HUES6 (cell line): Measurements from ENCODE around the gene TSPAN32.
"Not testable (repeated sequence)": the region's sequence is repeated elsewhere in the genome, so short reads cannot be mapped to it uniquely, and the experiment has no call there.

ENCODE experiments used
- H3K27ac ChIP-seq: 2 replicates; pipeline ENCODE4 v1.7.0; 2013; ENCODE audit warnings: low read depth, mild to moderate bottlenecking, low read length, inconsistent platforms
- H3K27me3 ChIP-seq: 2 replicates; pipeline ENCODE4 v1.6.1; 2013; ENCODE audit warnings: low read length; ENCODE audit not compliant: control insufficient read depth, insufficient read depth
- H3K36me3 ChIP-seq: 2 replicates; pipeline ENCODE4 v1.6.1; 2013; ENCODE audit warnings: low read length; ENCODE audit not compliant: control insufficient read depth, insufficient read depth
- H3K4me1 ChIP-seq: 2 replicates; pipeline ENCODE4 v1.6.1; 2013; ENCODE audit warnings: low read length; ENCODE audit not compliant: control insufficient read depth, insufficient read depth
- H3K4me3 ChIP-seq: 2 replicates; pipeline ENCODE4 v1.5.1; 2013; ENCODE audit warnings: low read depth, low read length
- H3K9ac ChIP-seq: one replicate; pipeline ENCODE4 v1.6.1; 2013; ENCODE audit warnings: mild to moderate bottlenecking, low read length
- H3K9me3 ChIP-seq: 2 replicates; pipeline ENCODE4 v1.6.1; 2013; ENCODE audit warnings: low read depth, low read length; ENCODE audit not compliant: control insufficient read depth, insufficient read depth

Gene TSPAN32

DNA sequence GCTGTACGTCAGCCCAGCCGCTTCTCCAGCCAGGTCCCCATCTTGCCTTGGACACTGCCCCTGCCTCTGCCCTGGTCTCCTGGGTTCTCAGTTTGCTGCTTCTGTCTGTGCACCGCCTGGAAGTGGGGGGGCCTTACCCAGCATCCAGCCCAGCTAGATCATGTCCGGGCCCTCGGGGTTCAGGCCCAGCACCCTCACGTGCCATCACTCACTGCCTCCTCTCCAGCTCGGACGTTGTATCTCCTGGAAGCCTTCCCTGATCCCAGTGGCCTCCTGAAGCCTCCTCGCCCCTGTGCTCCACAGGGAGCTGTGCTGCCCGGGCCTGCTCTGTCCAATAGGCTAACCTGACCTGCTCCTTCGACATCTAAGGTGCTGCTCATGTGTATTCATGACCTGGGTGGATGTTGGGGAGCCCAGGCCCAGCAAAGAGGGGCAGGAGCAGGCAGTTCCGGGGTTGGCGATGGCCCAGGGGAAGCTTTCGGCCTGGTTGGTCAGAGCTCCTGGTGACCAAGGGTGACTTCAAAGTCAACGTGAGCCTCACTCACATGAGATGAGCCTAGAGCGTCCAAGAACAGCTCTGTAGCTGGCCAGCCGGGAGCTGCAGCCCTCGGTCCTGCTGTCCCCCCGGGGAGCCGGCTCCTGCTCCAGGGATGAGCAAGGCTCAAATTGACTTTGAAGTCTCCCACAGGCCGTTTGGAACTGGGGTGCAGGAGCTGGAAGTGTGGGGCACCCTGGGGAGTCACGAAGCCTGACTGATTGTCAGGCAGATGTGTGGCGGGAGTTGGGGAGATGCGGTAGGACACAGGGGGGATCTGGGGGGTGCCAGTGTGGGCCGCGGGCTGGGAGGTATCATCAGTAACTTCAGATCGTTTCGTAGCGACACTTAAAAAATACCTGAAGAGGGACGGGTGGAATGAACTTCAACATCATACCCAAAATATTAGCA lies 26.2 kb upstream of the TSPAN32 start:
- H3K4me3 ChIP-seq: no peak overlapping the region
- H3K9ac ChIP-seq: no peak overlapping the region
- peaks cover 17% of the 10 kb centered on the region for H3K4me1 ChIP-seq
- no peaks in the 10 kb centered on the region for H3K9me3 ChIP-seq
- H3K27ac ChIP-seq: no peak overlapping the region
- H3K27me3 ChIP-seq: peaks cover 69% of the 10 kb centered on the region
- H3K36me3 ChIP-seq: no peaks in the 10 kb centered on the region

DNA sequence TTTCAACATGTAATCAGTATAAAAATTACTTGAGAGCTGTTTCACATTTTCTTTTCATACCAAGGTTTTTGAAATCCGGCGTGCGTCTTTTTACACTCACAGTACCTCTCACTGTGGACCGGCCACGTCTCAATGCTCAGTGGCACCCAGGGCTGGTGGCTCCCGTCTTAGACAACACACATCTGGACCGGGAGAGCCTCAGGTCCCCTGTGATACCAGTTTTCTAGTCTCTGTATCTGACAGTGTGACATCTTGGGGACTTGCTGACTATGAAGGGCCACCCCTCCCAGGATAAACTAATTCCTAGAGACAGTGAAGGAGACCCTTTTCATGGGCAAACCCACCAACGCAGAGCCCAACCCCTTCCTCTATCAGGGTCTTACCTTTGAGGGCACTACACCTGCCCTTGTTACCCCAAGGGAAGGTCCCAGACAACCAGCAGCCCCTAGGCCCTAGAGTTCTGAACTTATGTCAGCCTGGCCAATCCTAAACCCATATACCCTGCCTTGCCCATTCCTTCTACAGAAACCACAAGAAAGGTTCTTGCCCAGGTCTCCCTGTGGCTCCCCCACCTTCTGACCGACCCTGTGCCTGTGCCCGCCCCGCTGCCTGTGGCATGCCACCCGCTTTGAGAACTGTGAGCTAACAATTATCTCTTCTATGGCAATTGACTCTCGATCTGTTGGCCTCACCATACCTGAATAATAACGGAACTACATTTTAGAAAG lies 25.4 kb upstream of the TSPAN32 start:
- Histone ChIP-seq H3K27ac (no peak overlapping the region), H3K27me3 (peaks cover 61% of the 10 kb centered on the region), H3K9me3 (no peaks in the 10 kb centered on the region), H3K4me1 (peaks cover 16% of the 10 kb centered on the region), H3K9ac (no peak overlapping the region), H3K36me3 (no peaks in the 10 kb centered on the region), H3K4me3 (no peak overlapping the region)

DNA sequence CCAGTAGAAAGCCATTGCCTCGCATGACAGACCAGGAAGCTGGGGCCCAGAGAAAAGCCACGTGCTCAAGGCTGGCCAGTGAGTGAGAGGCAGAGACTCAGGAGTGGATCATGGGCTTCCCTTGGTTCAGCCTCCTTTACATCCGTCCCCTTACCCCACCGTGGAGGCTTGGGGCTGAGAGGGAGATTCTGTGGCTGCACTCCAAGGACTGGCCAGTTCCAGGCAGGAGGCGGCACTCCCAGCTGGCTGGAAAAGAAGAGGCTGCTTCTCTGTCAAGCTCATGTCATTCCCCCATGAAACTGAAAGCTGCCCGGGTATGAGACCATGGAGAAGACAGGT lies 24.8 kb upstream of the TSPAN32 start:
- no peaks in the 10 kb centered on the region for H3K36me3 ChIP-seq
- H3K9me3 ChIP-seq: no peaks in the 10 kb centered on the region
- no peak overlapping the region for H3K27ac ChIP-seq
- no peak overlapping the region for H3K4me3 ChIP-seq
- H3K27me3 ChIP-seq: peaks cover 55% of the 10 kb centered on the region
- H3K4me1 ChIP-seq: peaks cover 13% of the 10 kb centered on the region
- H3K9ac ChIP-seq: no peak overlapping the region

DNA sequence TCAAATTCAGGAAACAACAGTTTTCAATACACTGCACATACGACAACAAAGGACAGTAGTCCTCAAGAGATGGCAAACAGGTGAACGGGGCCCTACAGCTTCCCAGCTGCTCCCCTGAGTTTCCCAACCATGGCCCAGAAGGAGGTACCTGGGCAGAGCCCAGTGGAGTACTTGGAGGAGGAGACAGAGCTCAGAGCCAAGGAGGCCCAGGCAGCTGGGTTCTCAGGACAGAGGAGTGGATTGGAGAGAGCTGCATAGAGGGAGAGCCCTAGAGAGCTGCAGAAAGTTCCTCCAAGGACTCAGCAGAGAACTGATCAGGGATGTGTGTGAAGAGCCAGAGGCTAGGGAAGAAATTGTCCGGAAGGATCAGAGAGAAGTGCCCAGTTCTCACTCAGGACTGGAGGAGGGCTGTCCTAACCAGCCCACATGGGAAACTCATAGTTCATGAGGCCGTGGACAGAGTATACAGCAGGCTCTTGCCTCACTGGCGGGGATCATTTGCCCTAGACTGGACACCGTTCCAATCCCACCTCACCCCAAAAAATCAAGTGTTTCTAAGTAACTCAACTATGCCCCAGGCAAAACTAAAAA lies 23.8 kb upstream of the TSPAN32 start:
- Histone ChIP-seq H3K4me3 (no peak overlapping the region), H3K36me3 (no peaks in the 10 kb centered on the region), H3K9ac (no peak overlapping the region), H3K4me1 (peaks cover 13% of the 10 kb centered on the region), H3K27ac (no peak overlapping the region), H3K27me3 (peaks cover 45% of the 10 kb centered on the region), H3K9me3 (no peaks in the 10 kb centered on the region)

DNA sequence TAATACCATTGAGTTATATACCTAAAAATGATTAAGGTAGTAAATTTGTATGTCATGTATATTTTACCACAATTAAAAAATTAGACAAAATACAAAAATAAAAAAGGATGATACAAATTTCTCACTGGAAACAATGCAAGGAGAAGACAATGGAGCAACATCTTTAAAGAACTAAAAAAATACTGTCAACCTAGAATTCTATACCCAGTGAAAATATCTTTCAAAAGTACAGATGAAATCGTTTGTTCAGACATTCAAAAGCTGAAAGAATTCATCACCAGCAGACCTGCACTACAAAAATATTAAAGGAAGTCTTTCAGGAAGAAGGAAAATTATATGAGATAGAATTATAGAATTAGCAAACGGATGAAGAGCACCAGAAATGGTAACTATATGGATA lies 21.6 kb upstream of the TSPAN32 start:
- H3K4me1 ChIP-seq: peaks cover 13% of the 10 kb centered on the region
- H3K27me3 ChIP-seq: peaks cover 26% of the 10 kb centered on the region; the same call in 1 of the 2 replicates

DNA sequence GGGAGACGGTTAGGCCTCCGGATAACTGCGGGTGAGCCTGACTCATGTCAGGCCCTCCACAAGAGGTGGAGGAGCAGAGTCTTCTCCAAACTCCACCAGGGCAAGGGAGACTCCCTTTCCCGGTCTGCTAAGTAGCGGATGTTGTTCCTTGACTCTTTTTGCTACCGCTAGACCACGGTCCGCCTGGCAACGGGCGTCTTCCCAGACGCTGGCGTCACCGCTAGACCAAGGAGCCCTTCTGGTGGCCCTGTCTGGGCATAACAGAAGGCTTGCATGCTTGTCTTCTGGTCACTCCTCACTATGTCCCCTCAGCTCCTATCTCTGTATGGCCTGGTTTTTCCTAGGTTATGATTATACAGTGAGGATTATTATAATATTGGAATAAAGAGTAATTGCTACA lies 15.5 kb upstream of the TSPAN32 start:
- H3K9ac ChIP-seq, H3K9me3 ChIP-seq, H3K36me3 ChIP-seq, H3K27ac ChIP-seq, H3K4me1 ChIP-seq, H3K4me3 ChIP-seq: not testable (repeated sequence)
- H3K27me3 ChIP-seq: peaks cover 38% of the 10 kb centered on the region

More for the DNA sequence above, 21.6 kb upstream of the TSPAN32 start:
- Histone ChIP-seq H3K36me3 (no peaks in the 10 kb centered on the region), H3K9ac (no peak overlapping the region), H3K9me3 (no peaks in the 10 kb centered on the region), H3K4me3 (no peak overlapping the region), H3K27ac (no peak overlapping the region)

DNA sequence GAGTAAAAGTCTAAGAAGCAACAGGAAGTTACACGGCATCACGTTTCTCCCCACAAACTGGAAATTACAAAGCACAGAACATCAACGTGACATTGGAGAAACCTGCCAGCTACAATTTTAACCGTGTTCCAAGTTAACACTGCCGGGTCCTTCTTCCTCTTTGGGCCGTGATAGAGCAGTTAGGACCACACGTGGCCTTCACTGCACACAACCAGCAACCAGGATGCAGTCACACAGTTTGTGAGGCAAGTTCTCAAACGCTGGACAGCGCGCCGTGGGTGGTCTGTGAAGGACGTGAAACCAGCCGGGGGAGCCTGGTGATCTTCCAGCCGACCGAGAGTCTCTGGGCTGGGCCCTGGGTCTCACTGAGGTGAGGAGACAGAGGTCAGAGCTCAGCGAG lies 14.7 kb upstream of the TSPAN32 start:
- H3K4me3 ChIP-seq: no peak overlapping the region
- H3K9me3 ChIP-seq: no peaks in the 10 kb centered on the region
- H3K9ac ChIP-seq: no peak overlapping the region
- no peaks in the 10 kb centered on the region; the same call in 1 of the 2 replicates for H3K4me1 ChIP-seq
- H3K27me3 ChIP-seq: peaks cover 38% of the 10 kb centered on the region
- H3K27ac ChIP-seq: no peak overlapping the region
- H3K36me3 ChIP-seq: no peaks in the 10 kb centered on the region

DNA sequence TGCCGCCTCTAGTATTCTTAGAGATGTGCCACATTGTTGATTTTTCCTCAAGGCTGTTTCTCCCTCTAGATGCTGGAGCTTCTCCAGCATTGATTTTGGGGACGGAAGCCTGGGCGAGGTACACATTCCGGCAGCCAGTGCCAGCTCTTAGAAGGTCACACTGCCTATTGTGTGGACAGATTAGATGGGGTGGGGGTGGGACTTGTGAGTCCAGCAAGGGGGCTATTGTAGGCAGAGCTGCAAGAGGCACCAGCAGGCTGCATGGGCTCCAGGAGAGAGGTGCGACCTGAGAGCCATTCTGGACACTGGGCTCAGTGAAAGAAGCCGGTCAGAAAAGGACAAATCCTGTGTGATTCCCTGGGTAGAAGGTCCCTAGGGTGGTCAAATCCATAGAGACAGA lies 12.5 kb upstream of the TSPAN32 start:
- Histone ChIP-seq H3K9ac (no peak overlapping the region), H3K36me3 (no peaks in the 10 kb centered on the region), H3K4me1 (no peaks in the 10 kb centered on the region; the same call in 1 of the 2 replicates), H3K27ac (no peak overlapping the region), H3K27me3 (peaks cover 49% of the 10 kb centered on the region), H3K9me3 (no peaks in the 10 kb centered on the region), H3K4me3 (no peak overlapping the region)

DNA sequence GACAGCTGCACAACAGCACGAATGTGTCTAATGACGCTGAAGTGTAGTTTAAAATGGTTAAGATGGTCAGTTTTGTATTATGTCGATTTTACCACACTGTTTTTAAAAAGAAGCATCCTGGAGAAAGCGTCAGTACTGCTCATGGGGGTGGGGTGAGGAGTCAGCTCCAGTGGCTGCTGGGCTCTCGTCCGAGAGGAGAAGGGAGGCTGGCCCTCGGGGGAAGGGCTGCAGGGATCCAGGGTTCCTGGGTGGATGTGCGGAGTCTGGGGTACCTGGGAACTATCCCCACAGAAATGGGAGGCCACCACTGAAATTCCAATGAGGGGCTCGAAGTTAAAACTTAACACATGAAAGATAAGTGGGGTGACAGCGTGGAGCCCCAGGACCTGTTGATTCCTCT lies 12.0 kb upstream of the TSPAN32 start:
- Histone ChIP-seq H3K36me3 (no peaks in the 10 kb centered on the region), H3K9ac (no peak overlapping the region), H3K27me3 (peaks cover 53% of the 10 kb centered on the region), H3K4me3 (no peak overlapping the region), H3K27ac (no peak overlapping the region), H3K4me1 (no peaks in the 10 kb centered on the region; the same call in 1 of the 2 replicates), H3K9me3 (no peaks in the 10 kb centered on the region)

DNA sequence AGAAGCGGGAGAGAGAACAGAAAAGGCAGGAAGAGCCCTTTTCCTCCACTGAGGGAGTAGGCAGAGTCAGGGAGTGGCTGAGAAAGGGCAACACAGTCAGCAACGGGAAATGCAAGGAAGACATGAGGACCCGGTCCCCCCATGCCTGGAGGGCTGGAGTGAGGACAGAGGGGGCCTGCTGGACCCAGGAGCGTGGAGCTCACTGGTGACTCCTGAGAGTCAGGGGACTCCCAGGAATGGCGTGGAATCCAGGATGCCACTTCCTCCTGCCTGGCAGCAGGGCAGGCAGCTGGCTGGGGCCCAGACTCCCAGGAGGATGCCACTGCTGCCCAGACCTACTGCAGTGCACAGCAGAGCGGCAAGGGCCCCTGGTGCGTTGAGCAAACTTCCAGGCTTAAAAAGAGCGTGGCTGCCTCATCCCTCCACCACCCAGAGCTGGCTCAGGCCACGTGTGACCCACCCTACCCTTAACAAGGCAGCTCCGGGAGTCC lies 11.4 kb upstream of the TSPAN32 start:
- H3K4me3 ChIP-seq: no peak overlapping the region
- H3K9ac ChIP-seq: no peak overlapping the region
- H3K9me3 ChIP-seq: no peaks in the 10 kb centered on the region
- H3K27ac ChIP-seq: no peak overlapping the region
- H3K36me3 ChIP-seq: no peaks in the 10 kb centered on the region
- H3K27me3 ChIP-seq: peaks cover 48% of the 10 kb centered on the region
- no peaks in the 10 kb centered on the region; the same call in 1 of the 2 replicates for H3K4me1 ChIP-seq
